Measurements from ENCODE around the gene PRKCE. TPM values are rescaled to one million over a fixed set of nuclear protein-coding genes. Genes with fewer than 3 reads are reported as not detected.

The PRKCE gene
- total and polyA plus RNA-seq, 4 donors, result 2.5 to 38.6 (median 5.8) TPM

GRCh38 chr2:45672138-45672537, 20.7 kb downstream of the PRKCE start:
- Histone ChIP-seq H3K27ac (ENCODE audit: low read depth in 1 of 2, low read length in 2 of 2) (no peak overlapping the region), H3K9ac (ENCODE audit: low read depth in 1 of 2, low read length in 2 of 2) (no peak overlapping the region), H3K4me1 (ENCODE audit: control insufficient read depth in 4 of 4, insufficient read depth in 4 of 4, low read length in 3 of 4) (no peaks in the 10 kb centered on the region), H3K36me3 (ENCODE audit: control insufficient read depth in 4 of 4, insufficient read depth in 3 of 4, low read depth in 1 of 4, low read length in 3 of 4) (no peaks in the 10 kb centered on the region), H3K9me3 (ENCODE audit: control insufficient read depth in 4 of 4, low read length in 3 of 4) (no peaks in the 10 kb centered on the region), H3K4me3 (ENCODE audit: low read depth in 1 of 3, low read length in 3 of 3) (no peak overlapping the region), H3K27me3 (ENCODE audit: control insufficient read depth in 4 of 4, insufficient read depth in 4 of 4, low read length in 3 of 4) (no peaks in the 10 kb centered on the region)
- 98% methylated on average over 1 of the region's 1 CpG for WGBS
- DNase-seq (ENCODE audit: low spot score), result no peak
- TF ChIP-seq EGR1 (IDR thresholded peaks at IDR 0.05; ENCODE audit: low read depth in 2 of 2), result no peak

GRCh38 chr2:45674035-45674816, 22.8 kb downstream of the PRKCE start:
- WGBS, result 96% methylated on average over 5 of the region's 5 CpGs
- H3K27ac ChIP-seq (ENCODE audit: low read depth in 1 of 2, low read length in 2 of 2), result no peak overlapping the region

GRCh38 chr2:45675263-45675812, 23.9 kb downstream of the PRKCE start:
- H3K4me1 ChIP-seq (ENCODE audit: control insufficient read depth in 4 of 4, insufficient read depth in 4 of 4, low read length in 3 of 4), result peaks cover 0 to 4% (median 1%) of the 10 kb centered on the region in 4 donors
- TF ChIP-seq HNF4G (IDR thresholded peaks at IDR 0.05) (no peak), SP1 (IDR thresholded peaks at IDR 0.05) (no peak), MAX (IDR thresholded peaks at IDR 0.05) (no peak), CTCF (IDR thresholded peaks at IDR 0.05; ENCODE audit: low read depth, low read length, missing input control) (no peak), TAF1 (conservative IDR thresholded peaks at IDR 0.05) (no peak), EGR1 (IDR thresholded peaks at IDR 0.05; ENCODE audit: low read depth in 2 of 2) (no peak), ZBTB33 (IDR thresholded peaks at IDR 0.05) (no peak)
- no peak overlapping the region for H3K27ac ChIP-seq (ENCODE audit: low read depth in 1 of 2, low read length in 2 of 2)
- H3K4me3 ChIP-seq (ENCODE audit: low read depth in 1 of 3, low read length in 3 of 3), result no peak overlapping the region
- H3K27me3 ChIP-seq (ENCODE audit: control insufficient read depth in 4 of 4, insufficient read depth in 4 of 4, low read length in 3 of 4), result no peaks in the 10 kb centered on the region
- no peaks in the 10 kb centered on the region for H3K9me3 ChIP-seq (ENCODE audit: control insufficient read depth in 4 of 4, low read length in 3 of 4)
- H3K9ac ChIP-seq (ENCODE audit: low read depth in 1 of 2, low read length in 2 of 2), result no peak overlapping the region
- WGBS, result 72% methylated on average over 5 of the region's 5 CpGs
- H3K36me3 ChIP-seq (ENCODE audit: control insufficient read depth in 4 of 4, insufficient read depth in 3 of 4, low read depth in 1 of 4, low read length in 3 of 4), result no peaks in the 10 kb centered on the region
- no peak for DNase-seq (ENCODE audit: low spot score)

More at GRCh38 chr2:45674035-45674816, 22.8 kb downstream of the PRKCE start:
- Histone ChIP-seq H3K9me3 (ENCODE audit: control insufficient read depth in 4 of 4, low read length in 3 of 4) (no peaks in the 10 kb centered on the region), H3K9ac (ENCODE audit: low read depth in 1 of 2, low read length in 2 of 2) (no peak overlapping the region), H3K4me1 (ENCODE audit: control insufficient read depth in 4 of 4, insufficient read depth in 4 of 4, low read length in 3 of 4) (no peaks in the 10 kb centered on the region), H3K36me3 (ENCODE audit: control insufficient read depth in 4 of 4, insufficient read depth in 3 of 4, low read depth in 1 of 4, low read length in 3 of 4) (no peaks in the 10 kb centered on the region), H3K4me3 (ENCODE audit: low read depth in 1 of 3, low read length in 3 of 3) (no peak overlapping the region), H3K27me3 (ENCODE audit: control insufficient read depth in 4 of 4, insufficient read depth in 4 of 4, low read length in 3 of 4) (no peaks in the 10 kb centered on the region)
- TF ChIP-seq ATF3 (IDR thresholded peaks at IDR 0.05), result no peak
- no peak for TF ChIP-seq RAD21 (IDR thresholded peaks at IDR 0.05)
- TF ChIP-seq MAX (IDR thresholded peaks at IDR 0.05), result no peak
- TF ChIP-seq NR2F2 (IDR thresholded peaks at IDR 0.05), result no peak
- no peak for TF ChIP-seq FOXA2 (IDR thresholded peaks at IDR 0.05)
- TF ChIP-seq TAF1 (conservative IDR thresholded peaks at IDR 0.05), result no peak
- DNase-seq (ENCODE audit: low spot score), result no peak

All from liver (tissue), 9 donors.